22Rv1 (cell line): ENCODE measurements around the gene FGFR3.

Source experiments
- H3K27ac ChIP-seq: fragments of 450-650 bp; 2 replicates; pipeline ENCODE4 v1.5.1; 2017
- CTCF ChIP-seq: fragments of 450-650 bp; IDR thresholded peaks from 2 replicates; pipeline ENCODE4 v1.5.1; 2017; ENCODE audit warnings: mild to moderate bottlenecking
- ZFX ChIP-seq: fragments of 450-650 bp; IDR thresholded peaks from 2 replicates; pipeline ENCODE4 v1.6.1; 2017; ENCODE audit warnings: antibody characterized with exemption, borderline replicate concordance

FGFR3 gene

DNA sequence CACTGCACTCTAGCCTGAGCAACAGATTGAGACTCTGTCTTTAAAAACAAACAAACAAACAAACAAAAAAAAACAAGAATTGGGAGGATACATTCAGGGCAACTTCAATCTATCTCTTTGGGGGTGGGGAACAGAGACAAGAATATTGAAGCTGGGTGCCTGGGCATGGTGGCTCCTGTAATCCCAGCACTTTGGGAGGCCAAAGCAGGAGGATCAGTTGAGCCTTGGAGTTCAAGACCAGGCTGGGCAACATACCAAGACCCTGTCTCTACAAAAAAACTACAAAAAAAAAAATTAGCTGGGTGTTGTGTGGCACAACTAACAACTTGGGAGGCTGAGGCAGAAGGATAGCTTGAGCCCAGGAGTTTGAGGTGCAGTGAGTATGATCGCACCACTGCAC lies 61.7 kb downstream of the FGFR3 start:
- peak overlapping the region; percentile 82 for H3K27ac ChIP-seq
- TF ChIP-seq ZFX, result no peak
- TF ChIP-seq CTCF, result no peak

- peak overlapping the region; percentile 82 for H3K27ac ChIP-seq
Observed at GRCh38 chr4:1855333-1856070, 62.4 kb downstream of the FGFR3 start.

GRCh38 chr4:1856071-1856942 lies 63.2 kb downstream of the FGFR3 start, which contains the start of gene LETM1:
Gene LETM1, minus strand, starts transcription at chr4:1856156. Its CDS starts 206 bp downstream, at chr4:1855950.
- TF ChIP-seq ZFX (no peak), CTCF (no peak; the same call in 1 of the 2 replicates)
- peak within 1 kb of the TSS; percentile 82 for H3K27ac ChIP-seq

More at GRCh38 chr4:1855333-1856070, 62.4 kb downstream of the FGFR3 start:
- TF ChIP-seq ZFX, result no peak
- 0 out of 2 replicates have a peak, but pooled peaks have one; percentile 6 for TF ChIP-seq CTCF

DNA sequence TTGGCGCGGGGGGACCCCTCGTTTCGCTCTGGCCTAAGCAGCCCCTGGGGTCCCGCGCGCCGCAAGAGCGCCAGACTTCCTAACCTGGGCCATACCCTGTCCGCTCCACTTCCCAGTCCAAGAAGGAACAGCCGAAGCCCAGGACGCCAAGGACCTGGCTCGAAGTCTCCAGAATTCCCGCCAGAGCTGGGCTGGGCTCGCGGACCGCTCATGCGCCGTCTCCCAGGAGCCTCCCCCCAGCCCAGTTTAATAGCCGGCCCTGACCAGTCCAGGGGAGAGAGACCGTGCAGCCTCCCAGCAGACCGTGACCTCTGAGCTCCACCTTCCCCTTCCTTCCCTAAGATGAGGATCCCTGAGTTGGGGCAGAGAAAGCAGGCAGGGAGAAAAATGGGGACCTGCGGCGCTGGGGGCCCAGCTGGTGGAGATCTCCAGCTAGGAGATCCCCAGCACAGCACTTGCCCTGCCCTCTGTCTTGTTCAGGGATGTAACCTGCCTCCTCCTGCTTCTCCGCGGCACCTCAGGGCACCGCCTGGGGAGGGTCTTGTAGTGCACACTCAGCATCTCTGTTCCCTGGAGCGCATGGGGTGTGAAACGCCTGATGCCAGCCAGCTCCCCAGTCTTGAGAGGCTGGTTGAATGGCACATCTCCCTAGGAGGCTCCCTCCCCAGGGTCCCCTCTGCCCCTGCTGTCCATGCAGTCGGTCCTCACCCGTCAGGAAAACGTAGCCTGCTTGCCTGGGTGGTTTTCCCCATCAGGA lies 64.0 kb downstream of the FGFR3 start:
- TF ChIP-seq CTCF (no peak), ZFX (no peak)
- H3K27ac ChIP-seq, result peak overlapping the region; percentile 82

DNA sequence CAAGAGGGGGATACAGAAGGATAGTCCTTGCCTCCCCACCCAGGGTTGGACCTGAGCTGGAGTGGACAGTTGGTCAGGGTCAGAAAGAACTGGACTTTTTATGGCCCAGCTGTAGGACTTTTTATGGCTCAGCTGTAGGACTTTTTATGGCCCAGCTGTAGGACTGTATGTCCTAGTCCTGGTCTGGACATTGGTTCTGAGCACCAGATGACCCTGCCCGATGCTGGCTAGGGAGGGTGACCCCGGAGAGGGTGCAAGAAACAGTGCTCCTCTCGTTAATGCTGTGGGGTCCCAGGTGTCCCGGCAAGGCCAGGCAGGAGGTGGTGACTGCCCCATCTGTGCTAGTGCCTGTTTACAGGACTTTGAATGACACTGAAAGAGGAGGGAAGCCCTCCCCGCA lies 64.8 kb downstream of the FGFR3 start:
- H3K27ac ChIP-seq, result peak overlapping the region; percentile 82; the same call in 1 of the 2 replicates
- TF ChIP-seq CTCF, result no peak
- no peak for TF ChIP-seq ZFX
